NCI-H1436 (cell line): ENCODE measurements around the gene SPOCK3.
"Not testable (repeated sequence)": the region's sequence is repeated elsewhere in the genome, so short reads cannot be mapped to it uniquely, and the experiment has no call there.

Experiments used
- DNase-seq: peaks from one replicate; lab custom pipeline; 2025; lab: John Stamatoyannopoulos, UW

Gene SPOCK3

DNA sequence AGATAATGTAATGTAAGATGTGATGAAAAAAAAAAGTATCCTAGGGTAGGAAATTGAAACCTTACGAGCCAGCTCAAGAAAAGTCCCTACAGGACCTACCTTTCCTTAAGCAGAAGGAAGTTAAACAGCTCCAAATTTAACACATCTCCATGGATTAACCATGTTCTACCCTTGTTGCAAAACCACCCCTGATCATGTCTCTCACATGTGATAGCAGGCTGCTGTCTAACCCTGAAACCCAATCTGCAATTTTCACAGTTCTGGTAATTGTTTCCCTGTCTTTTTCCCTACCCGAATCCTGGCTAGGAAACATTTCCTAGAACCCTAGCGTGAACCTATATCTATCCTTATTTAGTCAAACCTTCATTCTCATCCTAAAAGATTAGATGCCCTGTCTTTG is 198.9 kb downstream of the SPOCK3 start:
- DNase-seq, result no peak

DNA sequence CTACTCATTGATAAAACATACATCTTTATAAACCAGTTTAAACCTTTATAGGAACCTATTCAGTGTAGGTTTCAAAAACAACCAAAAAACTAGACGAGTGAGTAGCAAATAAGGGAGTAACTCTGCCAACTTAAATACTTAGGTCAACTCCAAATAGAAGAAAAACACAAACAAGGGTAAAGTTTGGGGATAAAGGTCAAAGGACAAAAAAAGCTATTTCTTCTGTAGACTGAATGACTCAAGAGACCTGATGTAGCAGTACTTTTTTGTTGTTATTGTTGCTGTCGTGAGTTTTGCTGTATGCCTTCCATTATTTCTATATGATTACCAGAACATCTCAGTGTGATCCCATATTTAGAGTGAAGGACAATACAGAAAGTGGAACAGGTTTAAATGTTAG is 199.3 kb downstream of the SPOCK3 start:
- no peak for DNase-seq

DNA sequence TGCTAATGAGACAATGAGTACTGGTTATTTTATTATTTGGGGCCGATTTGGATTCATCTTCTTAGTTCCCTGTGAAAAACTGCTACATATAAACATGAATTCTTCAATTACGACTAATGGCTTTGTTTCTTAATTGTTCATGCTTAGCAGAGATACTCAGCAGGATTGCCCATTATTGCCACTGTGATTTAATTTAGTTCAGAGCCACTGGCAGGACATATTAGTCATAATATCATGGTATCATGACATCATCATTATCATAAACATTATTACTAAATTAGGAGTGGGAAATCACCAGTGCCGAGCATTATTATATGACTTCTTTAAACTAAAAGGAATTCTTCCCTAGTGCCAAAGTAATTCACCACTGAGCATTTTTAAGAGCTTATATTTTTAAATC is 201.4 kb downstream of the SPOCK3 start:
- no peak for DNase-seq

DNA sequence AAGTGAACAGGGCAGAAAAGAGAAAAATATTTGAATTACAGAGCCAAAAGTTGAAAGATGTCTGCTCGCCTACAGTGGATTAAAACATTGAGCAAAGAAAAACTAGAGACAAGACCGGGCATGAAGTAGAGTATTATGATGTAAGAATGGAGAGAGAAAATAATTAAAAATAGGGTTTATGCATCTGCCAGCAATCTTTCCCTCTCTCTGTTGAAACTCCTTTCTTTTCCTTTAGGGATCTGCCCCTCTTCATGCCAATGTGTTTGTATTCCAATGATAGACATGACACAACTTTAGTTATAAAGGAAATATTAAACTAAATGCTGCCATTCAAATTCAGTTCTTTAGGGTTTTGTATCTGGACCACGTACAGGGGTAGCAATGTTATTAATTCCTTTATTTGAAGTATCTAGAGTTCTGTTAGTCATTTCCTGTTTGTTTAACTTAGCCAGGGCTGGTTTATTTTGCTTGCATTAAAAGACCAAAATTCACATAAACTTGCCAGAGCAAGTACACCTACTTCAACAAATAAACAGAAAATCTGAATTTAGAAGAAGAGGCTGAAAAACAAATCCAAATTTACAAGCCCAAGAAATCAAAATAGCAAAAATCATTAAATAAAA is 202.6 kb downstream of the SPOCK3 start:
- DNase-seq, result no peak

DNA sequence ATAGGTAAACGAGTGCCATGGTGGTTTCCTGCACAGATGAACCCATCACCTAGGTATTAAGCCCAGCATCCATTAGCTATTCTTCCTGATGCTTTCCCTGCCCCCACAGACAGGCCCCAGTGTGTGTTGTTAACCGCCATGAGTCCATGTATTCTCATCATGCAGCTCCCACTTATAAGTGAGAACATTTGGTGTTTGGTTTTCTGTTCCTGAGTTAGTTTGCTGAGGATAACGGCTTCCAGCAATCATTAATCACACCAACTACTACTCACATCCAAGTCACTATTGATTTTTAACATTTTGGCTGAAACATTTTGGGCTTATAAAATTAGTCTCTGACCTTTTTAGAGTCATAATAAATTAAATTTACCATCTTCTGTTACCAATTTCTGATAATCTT is 205.3 kb downstream of the SPOCK3 start:
- no peak for DNase-seq

DNA sequence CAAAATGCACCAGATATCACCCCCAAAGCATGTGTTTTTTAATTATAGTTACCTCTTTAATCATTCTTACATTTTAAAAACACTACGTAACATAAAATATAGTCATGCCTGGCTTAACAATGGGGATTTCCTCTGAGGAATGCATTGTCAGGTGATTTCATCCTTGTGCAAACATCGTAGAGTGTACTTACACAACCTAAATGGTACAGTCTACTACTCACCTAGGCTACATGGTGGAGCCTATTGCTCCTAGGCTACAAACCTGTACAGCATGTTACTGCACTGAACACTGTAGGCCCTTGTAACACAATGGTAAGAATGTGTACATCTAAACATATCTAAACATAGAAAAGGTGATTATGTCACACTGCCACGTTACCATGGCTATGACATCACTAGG is 208.6 kb downstream of the SPOCK3 start:
- no peak for DNase-seq

DNA sequence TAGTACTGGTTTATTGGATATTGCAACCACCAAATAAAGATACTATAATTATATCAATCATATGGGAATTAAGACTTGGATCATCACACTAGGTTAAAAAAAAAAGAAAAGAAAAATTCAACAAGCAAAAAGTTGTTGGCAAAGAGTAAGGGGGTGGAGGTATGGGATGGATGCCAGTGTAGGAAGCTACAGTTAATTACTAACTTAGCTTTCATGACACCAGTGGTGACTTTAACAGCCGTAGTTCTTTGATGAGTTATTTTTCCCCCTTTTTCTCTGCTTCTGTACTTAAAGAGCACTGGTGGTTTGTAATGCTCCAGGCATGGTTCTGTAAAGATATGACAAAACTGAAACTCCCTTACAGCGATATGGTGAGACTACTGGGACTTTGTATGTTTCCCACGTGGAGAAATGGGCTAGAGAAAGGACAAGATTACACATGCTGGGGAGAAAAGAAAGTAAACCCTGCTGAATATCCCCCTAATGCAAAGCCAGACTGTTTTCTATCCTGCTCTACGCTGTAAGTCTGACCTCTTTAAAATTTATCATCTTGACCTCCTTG is 210.8 kb downstream of the SPOCK3 start:
- no peak for DNase-seq

DNA sequence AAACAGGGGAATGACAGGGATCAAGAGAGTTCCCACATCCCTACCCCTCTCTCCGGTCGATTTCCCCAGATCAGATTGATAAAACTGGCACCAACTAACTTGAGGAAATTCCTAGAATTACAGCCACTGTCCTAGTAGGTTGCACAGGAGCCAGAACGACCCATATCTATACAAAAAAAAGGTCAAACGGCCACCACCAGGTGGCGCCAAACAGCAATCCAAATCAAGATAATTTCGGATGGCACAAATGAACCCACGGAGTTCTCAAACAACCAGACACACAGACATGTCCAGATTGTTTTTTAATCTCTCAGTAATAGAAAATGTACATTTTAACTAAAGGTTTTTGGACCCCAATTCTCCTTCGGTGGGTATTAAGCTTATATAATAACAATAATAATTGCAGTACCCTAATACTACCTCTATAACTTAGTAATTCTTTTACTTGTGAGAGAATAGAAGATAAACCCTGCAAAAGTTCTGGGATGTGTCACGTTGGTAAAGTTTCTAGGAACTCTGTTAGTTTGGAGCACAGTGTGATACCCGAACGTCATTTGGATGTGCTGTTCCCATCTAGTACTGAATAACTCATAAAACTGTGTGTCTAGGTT is 212.6 kb downstream of the SPOCK3 start:
- peak; percentile 62 for DNase-seq

DNA sequence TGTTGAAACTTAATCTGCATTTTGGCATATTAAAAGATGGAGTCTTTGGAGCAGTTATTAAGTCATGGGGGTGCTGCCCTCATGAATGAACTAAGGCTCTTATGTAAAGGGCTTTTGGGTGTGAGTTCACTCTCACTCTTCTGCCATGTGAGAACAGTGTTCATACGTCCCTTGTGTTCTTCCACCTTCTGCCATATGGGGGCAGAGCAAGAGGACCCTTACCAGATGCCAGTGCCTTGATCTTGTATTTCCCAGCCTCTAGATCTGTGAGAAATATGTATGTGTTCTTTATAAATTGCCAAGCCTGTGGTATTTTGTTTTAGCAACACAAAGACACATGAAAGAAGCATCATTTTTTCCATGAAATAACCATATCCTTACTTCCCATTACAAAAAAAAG is 213.9 kb downstream of the SPOCK3 start:
- DNase-seq, result no peak

DNA sequence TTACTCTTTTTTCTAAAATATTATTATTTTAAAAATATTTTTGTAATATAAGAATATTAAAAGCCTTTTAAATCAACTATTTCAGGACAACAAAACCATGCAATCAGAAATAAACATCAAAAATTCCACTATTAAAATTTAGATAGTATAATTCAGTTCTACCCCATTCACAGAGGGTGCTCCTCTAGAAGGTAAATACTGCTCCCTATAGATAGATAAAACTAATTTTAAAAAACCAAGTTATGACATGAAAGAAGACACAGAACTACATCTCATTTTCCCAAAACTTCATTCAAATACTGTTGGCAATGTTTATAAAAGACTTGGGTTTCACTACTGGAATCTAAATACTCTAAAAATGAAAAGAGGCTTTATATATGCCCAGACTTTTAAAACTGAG is 219.3 kb downstream of the SPOCK3 start:
- DNase-seq, result no peak

DNA sequence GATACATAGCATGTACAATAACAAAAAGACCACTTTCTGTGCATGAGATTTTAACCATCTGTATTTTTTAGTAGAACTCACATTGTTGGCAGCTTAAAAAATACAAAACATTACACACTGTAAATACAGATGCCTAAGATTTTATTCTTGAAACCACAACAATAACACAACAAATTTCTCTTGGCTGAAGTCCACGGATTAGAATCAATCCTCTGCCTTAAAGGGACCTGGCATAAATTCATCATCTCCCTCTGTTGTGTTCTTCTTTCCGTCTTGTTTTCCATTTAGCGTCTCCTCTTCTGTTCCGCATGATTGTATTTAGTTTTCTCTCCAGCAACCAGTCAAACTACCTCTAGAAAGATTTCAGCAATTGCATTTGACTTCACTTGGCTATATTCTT is 231.0 kb downstream of the SPOCK3 start:
- no peak for DNase-seq

DNA sequence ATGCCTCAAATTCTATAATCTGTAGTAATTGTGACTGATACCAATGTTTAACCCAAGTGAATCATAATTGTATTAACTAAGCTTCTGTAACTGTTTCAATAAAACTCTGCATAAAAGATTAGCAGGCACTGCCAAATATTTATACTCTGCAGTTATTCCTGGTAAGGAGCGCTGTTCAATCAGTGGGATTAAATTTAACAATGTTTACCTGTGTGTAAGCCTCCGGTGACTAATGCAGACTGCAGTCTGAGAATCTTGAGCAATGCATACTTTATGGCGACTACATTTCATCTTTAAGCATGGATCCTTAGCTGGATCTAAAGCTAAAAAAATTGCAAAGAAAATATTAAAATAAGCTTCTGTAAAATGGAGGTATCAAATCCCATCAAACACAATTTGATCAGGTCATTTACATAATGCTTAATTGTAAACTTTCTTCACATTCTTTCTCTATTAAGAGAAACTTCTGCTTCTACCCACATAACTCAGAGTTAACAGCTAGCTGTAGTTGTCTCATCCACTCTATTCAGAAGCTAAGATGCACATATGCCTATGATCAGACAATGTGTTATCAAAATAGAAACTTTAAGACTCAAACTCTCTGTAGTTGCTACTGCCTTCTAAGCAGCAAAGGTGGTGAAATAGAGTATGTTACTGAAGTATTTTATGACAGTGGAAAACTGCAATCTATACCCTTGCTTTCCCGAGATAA is 234.0 kb downstream of the SPOCK3 start:
- no peak for DNase-seq

DNA sequence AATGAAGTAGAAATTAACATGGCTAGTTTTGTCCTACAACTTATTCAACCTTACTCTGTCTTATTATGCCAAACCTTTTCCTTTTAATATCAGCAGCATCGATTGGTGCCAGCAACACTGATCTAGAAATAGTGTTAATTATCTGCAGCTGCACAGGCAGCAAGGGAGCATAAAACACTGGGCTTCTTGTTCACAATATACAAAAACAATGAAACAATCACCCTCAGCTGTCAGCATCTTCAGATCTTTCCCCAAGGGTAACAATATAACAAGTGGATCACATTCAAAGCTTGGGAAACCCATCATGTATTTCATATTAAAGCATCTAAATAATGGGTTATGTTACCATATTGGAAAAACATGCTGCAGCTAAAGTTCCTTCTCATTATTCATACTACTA is 238.1 kb downstream of the SPOCK3 start:
- DNase-seq, result peak; percentile 25

DNA sequence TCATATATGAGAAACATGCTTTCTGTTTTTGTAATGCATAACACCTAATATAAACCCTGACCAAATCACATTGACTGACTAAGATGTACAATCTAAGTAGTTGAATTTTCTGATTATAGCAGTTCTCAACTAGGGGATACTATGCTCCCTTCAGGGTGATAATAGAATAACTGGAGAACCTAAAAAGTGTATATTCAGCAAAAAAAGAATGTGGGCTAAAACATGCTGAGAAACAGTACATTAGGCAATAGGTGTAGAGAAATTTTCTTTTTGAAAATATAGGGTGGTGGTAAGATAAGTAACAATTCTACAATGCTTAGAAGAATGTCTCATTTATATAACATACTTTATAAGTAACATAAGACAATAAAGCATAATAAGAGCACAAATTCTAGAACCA is 239.6 kb downstream of the SPOCK3 start:
- no peak for DNase-seq

DNA sequence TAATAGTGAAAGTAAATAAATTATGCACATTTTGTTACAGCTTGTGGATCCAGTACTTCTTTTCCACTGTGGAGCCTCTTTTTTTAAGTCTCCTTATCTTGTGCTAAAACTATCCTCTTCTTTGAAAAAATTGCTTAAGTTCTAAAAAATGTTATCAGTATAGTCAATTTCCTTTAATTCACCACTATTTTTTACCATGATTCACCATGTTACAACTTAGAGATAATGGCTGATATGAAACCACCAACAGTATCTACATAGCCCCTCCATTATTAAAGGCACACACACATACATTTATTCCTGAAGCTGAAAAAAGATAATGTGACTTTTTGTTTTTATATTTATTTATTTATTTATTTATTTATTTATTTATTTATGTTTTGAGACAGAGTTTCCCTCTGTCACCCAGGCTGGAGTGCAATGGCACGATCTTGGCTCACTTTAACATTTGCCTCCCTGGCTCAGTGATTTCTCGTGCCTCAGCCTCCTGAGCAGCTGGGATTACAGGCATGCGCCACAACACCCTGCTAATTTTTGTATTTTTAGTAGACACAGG is 243.2 kb downstream of the SPOCK3 start:
- no peak for DNase-seq

DNA sequence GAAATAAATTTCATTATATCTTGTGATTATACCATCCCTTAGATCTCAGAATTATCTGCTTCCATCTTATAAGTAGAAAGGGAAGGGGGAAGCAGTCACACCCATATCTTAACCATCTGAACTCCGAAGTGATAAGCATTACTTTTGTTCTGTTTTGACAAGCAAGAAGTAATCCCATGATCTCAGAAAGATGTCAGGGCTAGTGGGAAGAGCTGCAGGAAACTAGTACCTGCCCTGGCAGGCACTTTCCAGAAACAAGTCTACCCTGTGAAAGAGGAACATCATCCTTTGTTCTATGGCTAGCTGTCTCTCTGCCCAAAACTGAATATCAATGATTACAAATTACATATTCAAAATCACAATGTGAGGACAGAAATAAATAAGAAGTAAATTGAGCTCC is 244.4 kb downstream of the SPOCK3 start:
- no peak for DNase-seq

DNA sequence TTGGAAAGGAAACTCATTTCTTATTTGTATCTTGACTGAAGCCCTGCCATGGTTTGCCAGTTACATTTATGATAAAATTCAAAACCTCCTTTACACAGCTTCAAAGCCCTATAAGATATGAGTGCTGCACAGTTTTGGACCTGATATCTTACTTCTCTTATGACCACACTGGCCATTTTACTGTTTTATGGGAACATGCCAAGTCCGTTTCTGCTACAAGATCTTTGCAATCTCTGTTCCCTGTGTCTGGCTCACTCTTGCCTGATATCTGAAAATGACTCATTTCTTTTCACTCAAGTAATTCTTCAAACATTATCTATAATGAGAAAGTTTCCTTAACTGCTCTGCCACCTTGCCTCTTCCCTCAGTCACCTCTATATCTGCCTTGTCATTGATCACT is 247.3 kb downstream of the SPOCK3 start:
- DNase-seq, result no peak

DNA sequence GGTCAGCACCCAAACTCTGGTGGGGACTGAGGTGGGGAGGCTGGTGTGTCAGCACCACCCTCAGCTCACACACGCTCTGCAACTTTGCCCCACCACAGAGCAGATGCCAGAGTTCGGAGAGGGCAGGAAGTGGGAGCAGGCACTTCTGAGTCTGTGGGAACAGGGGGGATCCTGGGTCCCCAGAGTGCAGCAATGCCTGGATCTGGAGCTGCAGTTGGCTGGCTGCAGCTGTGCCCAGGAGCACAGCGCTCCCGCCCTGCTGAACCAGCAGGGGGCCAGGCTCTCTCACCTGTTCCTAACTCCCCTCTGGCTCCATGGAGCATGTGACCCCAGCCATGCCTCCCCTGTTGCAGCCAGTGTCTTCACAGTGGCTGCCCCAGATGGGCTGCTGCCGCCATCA is 252.4 kb downstream of the SPOCK3 start:
- no peak for DNase-seq

DNA sequence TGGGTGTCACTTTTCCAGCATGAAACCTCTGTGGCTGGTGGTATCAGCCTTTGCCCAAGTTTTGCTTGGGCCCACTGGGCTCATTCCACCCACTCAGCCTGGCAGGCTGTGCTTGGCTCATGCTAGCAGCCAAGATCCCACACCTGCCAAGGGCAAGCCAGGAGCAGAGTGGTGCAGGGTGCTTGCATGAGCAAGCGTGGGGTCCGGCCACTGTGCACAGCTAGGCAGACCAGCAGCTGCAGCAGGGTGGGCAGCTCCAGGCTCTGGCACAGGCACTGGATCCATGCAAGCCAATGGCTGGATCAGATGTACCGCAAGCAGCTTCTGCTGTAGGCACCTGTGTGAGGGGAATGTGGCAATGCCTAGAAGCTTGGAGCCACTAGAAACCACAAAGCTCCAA is 253.9 kb downstream of the SPOCK3 start:
- DNase-seq, result no peak

DNA sequence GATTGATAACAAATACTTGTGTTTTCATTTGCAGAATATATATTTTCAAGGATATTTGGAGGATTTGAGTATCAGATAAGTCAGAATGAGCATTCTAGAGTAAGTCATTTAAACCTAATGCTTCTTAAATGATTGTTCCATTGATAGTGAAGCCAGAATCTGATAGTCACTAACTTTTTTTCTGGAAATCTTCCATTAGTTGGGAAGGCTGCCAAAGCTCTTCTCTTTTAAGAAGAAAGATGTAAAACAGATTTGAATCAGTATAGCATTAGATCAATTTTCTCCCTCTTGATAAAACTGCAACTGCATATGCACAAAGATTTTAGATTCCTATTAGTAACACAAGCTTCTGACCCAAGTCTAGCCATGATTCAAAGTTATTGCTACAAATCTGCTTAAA is 256.7 kb downstream of the SPOCK3 start:
- no peak for DNase-seq

DNA sequence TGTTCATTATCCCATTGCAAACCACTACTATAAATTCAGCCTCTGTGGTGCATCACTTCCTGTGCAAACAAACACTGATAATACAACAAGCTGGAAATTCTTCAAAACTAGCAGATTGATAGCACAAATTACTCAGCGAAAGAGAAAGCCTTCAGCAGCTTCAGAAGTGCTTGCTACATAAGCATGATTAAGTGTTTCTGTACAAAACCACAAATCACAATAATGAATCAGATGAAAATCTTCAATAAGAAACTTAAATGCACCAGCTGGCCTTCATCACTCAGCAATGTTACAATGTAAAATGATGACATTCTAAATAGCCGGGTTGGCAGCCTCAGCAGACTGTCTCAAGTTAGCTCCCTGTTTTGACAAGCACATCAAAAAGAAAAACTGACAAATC is 262.2 kb downstream of the SPOCK3 start:
- peak; percentile 28 for DNase-seq

DNA sequence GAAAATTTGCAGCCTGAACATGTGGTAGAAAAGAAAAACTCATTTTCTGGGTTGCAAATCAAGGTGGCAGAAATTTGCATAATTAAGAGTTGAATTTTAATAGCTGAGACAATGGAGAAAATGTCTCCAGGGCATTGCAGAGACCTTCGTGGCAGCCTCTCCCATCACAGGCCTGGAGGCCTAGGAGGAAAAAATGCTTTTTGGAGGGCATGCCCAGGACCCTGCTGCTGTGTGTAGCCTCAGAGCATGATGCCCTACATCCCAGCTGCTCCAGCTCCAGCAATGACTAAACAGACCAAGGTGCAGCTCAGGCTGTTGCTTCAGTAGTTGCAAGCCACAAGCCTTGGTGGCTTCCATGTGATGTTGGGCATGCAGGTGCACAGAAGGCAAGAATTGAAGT is 266.1 kb downstream of the SPOCK3 start:
- DNase-seq, result not testable (repeated sequence)

DNA sequence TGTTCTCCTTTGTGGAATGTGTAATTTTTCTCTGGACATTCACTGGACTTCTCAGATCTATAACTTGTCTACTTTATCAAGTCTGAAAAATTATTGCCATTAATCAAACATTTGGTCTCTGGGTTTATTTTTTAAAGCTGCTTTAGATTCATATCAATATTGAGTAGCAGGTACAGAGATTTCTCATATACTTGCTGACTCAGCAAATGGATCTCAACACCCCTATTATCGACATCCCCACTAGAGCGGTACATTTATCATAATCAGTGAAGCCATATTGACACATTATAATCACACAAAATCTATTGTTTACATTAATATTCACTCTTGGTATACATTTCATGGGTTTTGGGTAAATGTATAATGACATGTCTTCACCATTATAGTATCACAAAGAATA is 268.7 kb downstream of the SPOCK3 start:
- no peak for DNase-seq
